GM23248 (cell line): ENCODE measurements around the gene CES2.

Source experiments
- EZH2 ChIP-seq: fragments of 200-600 bp; sonication (generic); IDR thresholded peaks from 2 replicates; pipeline ENCODE4 v1.6.1; 2018; ENCODE audit warnings: antibody characterized with exemption, mild to moderate bottlenecking; ENCODE audit not compliant: insufficient read depth, poor library complexity, severe bottlenecking
- EZH2phosphoT487 ChIP-seq: fragments of 200-600 bp; sonication (generic); IDR thresholded peaks from 2 replicates; pipeline ENCODE4 v1.6.1; 2018; ENCODE audit warnings: antibody characterized with exemption, moderate library complexity, mild to moderate bottlenecking, low read depth; ENCODE audit not compliant: insufficient read depth

DNA sequence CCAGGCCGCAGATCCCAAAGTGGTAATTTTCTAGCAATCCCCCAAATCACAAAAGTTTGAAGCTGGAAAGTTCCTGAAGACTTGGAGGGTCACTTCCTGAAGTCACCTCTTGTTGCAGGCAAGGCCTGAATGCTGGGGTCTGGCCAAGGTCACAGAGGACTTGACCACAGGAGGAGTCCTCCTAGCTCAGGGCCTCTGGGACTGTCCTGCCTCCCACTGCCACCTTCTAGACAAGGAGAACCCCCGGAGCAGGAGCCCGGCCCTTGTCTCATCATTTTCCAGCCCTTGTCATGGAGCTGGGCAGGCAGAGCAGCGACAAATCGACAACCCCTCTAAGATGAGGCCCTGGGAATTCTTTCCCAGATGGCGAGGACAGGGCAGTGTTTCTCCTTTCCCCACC lies 17.0 kb upstream of the CES2 start:
- TF ChIP-seq EZH2: no peak
- TF ChIP-seq EZH2phosphoT487: no peak
